ENCODE measurements around the gene DARS2. TPM values are rescaled to one million over a fixed set of nuclear protein-coding genes. Genes with fewer than 3 reads are reported as not detected.
"Not testable (repeated sequence)": the region's sequence is repeated elsewhere in the genome, so short reads cannot be mapped to it uniquely, and the experiment has no call there.

Gene DARS2
- total RNA-seq, 1 donor from 2014 or later, result 9.5 TPM

GRCh38 chr1:173861731-173862145 lies 37.3 kb downstream of the DARS2 start:
- H3K36me3 Mint-ChIP-seq (ENCODE audit: low read depth), result peaks cover 30% of the 10 kb centered on the region

GRCh38 chr1:173862146-173862768 lies 37.8 kb downstream of the DARS2 start:
- peak overlapping the region; percentile 45 for H3K27ac Mint-ChIP-seq (ENCODE audit: unreplicated experiment)
- H3K4me3 Mint-ChIP-seq (ENCODE audit: unreplicated experiment); DNase-seq (ENCODE audit: low spot score); H3K9me3 Mint-ChIP-seq (ENCODE audit: low read depth); H3K27me3 Mint-ChIP-seq (ENCODE audit: low read depth): not testable (repeated sequence)
- peaks cover 31% of the 10 kb centered on the region for H3K36me3 Mint-ChIP-seq (ENCODE audit: low read depth)
- peaks cover 37% of the 10 kb centered on the region for H3K4me1 Mint-ChIP-seq (ENCODE audit: low read depth)

More at GRCh38 chr1:173861731-173862145, 37.3 kb downstream of the DARS2 start:
- TF ChIP-seq CTCF (IDR thresholded peaks at IDR 0.05), result no peak
- peak overlapping the region; percentile 22 for H3K27ac Mint-ChIP-seq (ENCODE audit: unreplicated experiment)
- no peaks in the 10 kb centered on the region for H3K27me3 Mint-ChIP-seq (ENCODE audit: low read depth)
- H3K9me3 Mint-ChIP-seq (ENCODE audit: low read depth), result no peaks in the 10 kb centered on the region
- no peak overlapping the region for H3K4me3 Mint-ChIP-seq (ENCODE audit: unreplicated experiment)
- H3K4me1 Mint-ChIP-seq (ENCODE audit: low read depth), result peaks cover 32% of the 10 kb centered on the region
- no peak for DNase-seq (ENCODE audit: low spot score)

- peaks cover 33% of the 10 kb centered on the region for H3K36me3 Mint-ChIP-seq (ENCODE audit: low read depth)
- H3K4me3 Mint-ChIP-seq (ENCODE audit: unreplicated experiment), result no peak overlapping the region
- no peak for TF ChIP-seq CTCF (IDR thresholded peaks at IDR 0.05)
- peaks cover 39% of the 10 kb centered on the region for H3K4me1 Mint-ChIP-seq (ENCODE audit: low read depth)
- peak overlapping the region; percentile 45 for H3K27ac Mint-ChIP-seq (ENCODE audit: unreplicated experiment)
- no peak for DNase-seq (ENCODE audit: low spot score)
- no peaks in the 10 kb centered on the region for H3K9me3 Mint-ChIP-seq (ENCODE audit: low read depth)
- H3K27me3 Mint-ChIP-seq (ENCODE audit: low read depth), result no peaks in the 10 kb centered on the region
Measured at GRCh38 chr1:173862769-173863223, 38.3 kb downstream of the DARS2 start.

- Mint-ChIP-seq H3K27me3 (ENCODE audit: low read depth) (no peaks in the 10 kb centered on the region), H3K9me3 (ENCODE audit: low read depth) (no peaks in the 10 kb centered on the region), H3K4me1 (ENCODE audit: low read depth) (peaks cover 39% of the 10 kb centered on the region), H3K27ac (ENCODE audit: unreplicated experiment) (peak overlapping the region; percentile 46), H3K36me3 (ENCODE audit: low read depth) (peaks cover 34% of the 10 kb centered on the region), H3K4me3 (ENCODE audit: unreplicated experiment) (no peak overlapping the region)
- TF ChIP-seq CTCF (IDR thresholded peaks at IDR 0.05), result no peak
- no peak for DNase-seq (ENCODE audit: low spot score)
Measured at GRCh38 chr1:173863224-173864161, 39.0 kb downstream of the DARS2 start.

GRCh38 chr1:173864179-173864867 lies 39.9 kb downstream of the DARS2 start:
- Mint-ChIP-seq H3K4me3 (ENCODE audit: unreplicated experiment) (peak overlapping the region; percentile 91), H3K36me3 (ENCODE audit: low read depth) (peaks cover 34% of the 10 kb centered on the region), H3K27me3 (ENCODE audit: low read depth) (no peaks in the 10 kb centered on the region), H3K4me1 (ENCODE audit: low read depth) (peaks cover 46% of the 10 kb centered on the region), H3K9me3 (ENCODE audit: low read depth) (no peaks in the 10 kb centered on the region), H3K27ac (ENCODE audit: unreplicated experiment) (peak overlapping the region; percentile 51)
- no peak for TF ChIP-seq CTCF (IDR thresholded peaks at IDR 0.05)
- no peak for DNase-seq (ENCODE audit: low spot score)
